WI38 (cell line): ENCODE results near the gene C19orf44.
"Not testable (repeated sequence)": the region's sequence is repeated elsewhere in the genome, so short reads cannot be mapped to it uniquely, and the experiment has no call there.

ENCODE experiments used
- H3K4me3 ChIP-seq: 2 replicates; pipeline ENCODE4 v1.5.1; 2011; ENCODE audit warnings: low read depth, mild to moderate bottlenecking, control low read depth, low read length
- TF ChIP-seq, protein P1 (sequence below): IDR thresholded peaks from 2 replicates; pipeline ENCODE4 v1.5.1; 2012; ENCODE audit warnings: low read depth, mild to moderate bottlenecking, control low read depth, low read length

Gene C19orf44

DNA sequence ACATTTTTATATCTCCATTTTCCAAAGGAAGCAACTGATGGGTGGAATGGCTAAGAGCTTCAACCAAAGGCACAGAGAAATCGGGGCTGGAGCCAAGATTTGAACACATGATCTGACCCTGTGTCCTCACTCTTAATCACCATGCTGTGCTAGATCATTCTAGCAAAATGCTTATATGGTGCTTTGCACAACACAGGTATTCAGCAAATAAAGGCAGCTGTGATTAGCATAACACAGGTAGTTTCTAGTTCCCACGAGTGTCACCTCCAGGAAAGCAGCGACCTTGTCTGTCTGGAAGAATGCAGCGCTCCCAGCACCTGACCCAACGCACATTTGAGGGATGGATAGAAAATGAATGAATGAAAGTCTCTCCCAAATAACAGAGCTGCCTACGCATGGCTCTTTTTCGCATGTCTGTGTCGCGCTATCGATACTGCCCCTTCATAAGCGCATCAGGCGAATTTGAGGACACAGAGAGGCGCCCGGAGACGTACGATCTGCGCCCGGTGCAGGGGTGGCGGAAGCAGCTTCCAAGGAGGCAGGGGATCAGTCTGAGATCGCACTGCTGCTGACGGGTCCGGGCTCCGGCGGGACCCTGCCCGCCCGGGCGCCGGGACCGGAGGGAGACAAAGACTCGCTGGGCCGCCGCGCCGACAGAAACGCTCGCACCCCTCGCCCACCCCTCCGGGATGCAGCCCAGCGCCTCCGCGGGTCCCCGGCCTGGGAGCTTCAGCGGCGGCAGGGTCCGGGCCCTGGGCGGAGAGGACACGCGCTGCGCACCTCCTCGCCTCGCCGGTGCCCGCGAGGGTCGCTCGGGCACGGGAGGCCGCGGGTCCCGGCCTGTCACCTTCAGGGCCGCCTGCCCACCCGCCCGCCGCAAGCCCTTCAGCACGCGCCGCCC lies 25.0 kb upstream of the C19orf44 start:
- peak overlapping the region; percentile 69 for H3K4me3 ChIP-seq
- TF ChIP-seq, protein P1, sequence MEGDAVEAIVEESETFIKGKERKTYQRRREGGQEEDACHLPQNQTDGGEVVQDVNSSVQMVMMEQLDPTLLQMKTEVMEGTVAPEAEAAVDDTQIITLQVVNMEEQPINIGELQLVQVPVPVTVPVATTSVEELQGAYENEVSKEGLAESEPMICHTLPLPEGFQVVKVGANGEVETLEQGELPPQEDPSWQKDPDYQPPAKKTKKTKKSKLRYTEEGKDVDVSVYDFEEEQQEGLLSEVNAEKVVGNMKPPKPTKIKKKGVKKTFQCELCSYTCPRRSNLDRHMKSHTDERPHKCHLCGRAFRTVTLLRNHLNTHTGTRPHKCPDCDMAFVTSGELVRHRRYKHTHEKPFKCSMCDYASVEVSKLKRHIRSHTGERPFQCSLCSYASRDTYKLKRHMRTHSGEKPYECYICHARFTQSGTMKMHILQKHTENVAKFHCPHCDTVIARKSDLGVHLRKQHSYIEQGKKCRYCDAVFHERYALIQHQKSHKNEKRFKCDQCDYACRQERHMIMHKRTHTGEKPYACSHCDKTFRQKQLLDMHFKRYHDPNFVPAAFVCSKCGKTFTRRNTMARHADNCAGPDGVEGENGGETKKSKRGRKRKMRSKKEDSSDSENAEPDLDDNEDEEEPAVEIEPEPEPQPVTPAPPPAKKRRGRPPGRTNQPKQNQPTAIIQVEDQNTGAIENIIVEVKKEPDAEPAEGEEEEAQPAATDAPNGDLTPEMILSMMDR: no peak

DNA sequence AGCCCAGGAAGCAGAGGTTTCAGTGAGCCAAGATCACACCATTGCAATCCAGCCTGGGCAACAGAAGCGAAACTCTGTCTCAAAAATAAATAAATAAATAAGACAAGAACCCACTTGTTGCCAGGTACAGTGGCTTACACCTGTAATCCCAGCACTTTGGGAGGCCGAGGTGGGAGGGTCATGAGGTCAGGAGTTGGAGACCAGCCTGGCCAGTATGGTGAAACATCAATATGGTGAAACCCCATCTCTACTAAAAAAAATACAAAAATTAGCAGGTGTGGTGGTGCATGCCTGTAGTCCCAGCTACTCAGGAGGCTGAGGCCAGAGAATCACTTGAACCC lies 23.7 kb upstream of the C19orf44 start:
- peak overlapping the region; percentile 50 for H3K4me3 ChIP-seq

DNA sequence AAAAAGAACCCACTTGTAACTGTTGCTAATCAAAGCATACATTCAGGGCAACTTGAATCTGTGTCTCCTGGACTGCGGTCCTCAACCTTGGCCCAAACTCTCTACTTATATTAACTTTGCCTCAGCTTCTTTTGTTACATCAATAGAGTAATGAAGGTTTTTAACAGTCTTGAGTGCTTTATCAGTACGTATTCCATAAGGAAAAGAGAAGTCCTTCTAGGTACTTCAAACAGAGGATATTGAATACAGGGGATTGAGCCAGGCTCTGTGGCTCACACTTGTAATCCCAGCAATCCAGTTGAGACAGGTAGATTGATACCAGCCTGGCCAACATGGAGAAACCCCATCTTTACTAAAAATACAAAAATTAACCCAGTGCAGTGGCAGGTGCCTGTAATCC lies 23.2 kb upstream of the C19orf44 start:
- H3K4me3 ChIP-seq: no peak overlapping the region
- TF ChIP-seq, protein P1: no peak

DNA sequence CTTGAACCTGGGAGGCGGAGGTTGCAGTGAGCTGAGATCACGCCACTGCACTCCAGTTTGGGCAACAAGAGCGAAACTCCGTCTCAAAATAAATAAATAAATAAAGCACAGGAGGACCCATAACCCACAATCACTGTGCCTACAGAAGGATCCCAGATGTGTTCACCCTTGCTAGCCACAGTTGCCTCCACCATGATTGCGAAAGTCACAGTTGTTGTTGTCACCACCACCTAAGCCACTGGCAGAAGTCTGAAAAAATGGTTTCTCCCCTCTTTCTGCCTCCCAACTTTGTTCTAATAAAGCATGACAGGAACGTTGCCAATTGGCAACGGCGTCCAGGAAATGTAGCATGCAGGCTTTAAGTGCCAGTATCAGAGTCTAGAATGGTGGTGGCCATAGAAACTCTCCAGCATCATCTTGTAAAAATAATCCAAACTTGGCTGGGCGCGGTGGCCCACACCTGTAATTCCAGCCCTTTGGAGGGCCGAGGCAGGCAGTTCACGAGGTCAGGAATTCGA lies 22.3 kb upstream of the C19orf44 start:
- TF ChIP-seq, protein P1: no peak
- no peak overlapping the region for H3K4me3 ChIP-seq

DNA sequence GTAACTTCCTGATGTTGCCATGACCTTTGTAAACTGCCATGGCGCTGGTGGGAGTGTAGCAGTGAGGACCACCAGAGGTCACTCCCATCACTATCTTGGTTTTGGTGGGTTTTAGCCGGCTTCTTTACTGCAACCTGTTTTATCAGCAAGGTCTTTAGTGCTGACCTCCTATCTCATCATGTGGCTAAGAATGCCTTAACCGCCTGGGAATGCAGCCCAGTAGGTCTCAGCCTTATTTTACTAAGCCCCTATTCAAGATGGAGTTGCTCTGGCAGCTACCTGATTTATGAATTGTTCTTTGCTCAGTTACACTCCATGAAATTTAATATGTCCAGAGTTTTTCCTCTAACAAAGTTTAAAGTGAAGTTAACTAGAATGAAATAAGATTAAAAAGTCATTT lies 19.8 kb upstream of the C19orf44 start:
- no peak overlapping the region for H3K4me3 ChIP-seq
- TF ChIP-seq, protein P1: no peak

DNA sequence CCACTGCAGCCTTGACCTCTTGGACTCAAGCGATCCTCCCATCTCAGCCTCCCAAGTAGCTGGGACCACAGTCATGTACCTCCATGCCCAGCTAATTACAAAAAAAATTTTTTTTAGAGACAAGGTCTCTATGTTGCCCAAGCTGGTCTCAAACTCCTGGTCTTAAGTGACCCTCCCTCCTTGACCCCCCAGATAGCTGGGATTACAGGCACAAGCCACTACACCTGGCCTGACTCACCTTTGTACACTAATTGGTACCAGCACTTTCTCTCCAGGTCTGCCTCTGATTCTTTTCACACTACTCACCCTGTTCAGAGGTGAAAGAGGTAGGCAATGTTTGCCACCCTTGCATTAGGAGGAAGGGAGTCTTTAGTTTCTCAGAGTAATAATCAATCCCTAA lies 18.9 kb upstream of the C19orf44 start:
- no peak overlapping the region for H3K4me3 ChIP-seq
- TF ChIP-seq, protein P1: no peak

DNA sequence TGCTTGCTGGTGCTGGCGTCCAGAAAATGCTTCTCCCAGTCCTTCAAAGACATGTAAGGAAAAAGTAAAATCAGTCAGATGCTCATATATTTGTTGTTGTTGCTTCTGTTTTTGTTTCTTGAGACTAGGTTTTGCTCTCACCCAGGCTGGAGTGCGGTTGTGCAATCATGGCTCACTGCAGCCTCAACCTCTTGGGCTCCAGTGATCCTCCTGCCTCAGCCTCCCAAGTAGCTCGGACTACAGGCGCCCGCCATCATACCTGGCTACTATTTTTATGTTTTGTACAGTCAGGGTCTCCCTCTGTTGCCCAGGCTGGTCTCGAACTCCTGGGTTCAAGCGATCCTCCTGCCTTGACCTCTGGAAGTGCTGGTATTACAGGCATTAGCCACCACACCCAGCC lies 13.4 kb upstream of the C19orf44 start:
- H3K4me3 ChIP-seq: no peak overlapping the region
- TF ChIP-seq, protein P1: no peak

DNA sequence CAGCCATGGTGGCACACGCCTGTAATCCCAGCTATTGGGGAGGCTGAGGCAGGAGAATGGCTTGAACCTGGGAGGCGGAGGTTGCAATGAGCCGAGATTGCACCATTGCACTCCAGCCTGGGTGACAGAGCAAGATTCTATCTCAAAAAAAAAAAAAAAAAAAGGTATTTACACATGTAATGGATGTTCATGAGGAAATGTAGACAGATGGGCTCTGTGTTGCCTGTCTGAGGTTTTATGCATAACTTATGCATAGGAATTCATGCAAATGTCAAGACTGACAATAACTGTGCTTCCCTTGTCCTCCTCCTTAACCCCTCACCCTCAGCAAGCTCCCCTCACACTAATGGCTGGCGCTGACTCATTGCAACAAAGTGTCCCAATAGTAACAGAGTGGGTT lies 9.7 kb upstream of the C19orf44 start:
- not testable (repeated sequence) for H3K4me3 ChIP-seq
